Kidney (tissue), 14 donors: ENCODE results near the gene RARRES2. TPM values are rescaled to one million over a fixed set of nuclear protein-coding genes. Genes with fewer than 3 reads are reported as not detected.

Source experiments
- DNase-seq, 5 donors: peaks; one replicate each; pipeline ENCODE4 v3.0.0-alpha.2; 2013 to 2020
- FAIRE-seq: peaks from 2 replicates; lab custom pipeline; 2012; peaks lifted over from hg19 to GRCh38; lab: Jason Lieb, UNC
- H3K27ac ChIP-seq, 2 donors: one replicate each; pipeline ENCODE4 v1.7.0; 2013; ENCODE audit warnings: low read depth in 2 of 2, low read length in 2 of 2, inconsistent platforms in 1 of 2
- H3K27me3 ChIP-seq: one replicate; pipeline ENCODE4 v1.7.1; 2013; ENCODE audit warnings: low read length, inconsistent platforms; ENCODE audit not compliant: control insufficient read depth, insufficient read depth
- H3K36me3 ChIP-seq, 3 donors: one replicate each; pipeline versions ENCODE4 v1.7.0 to v1.7.1; 2013; ENCODE audit warnings: low read length in 3 of 3, control low read depth in 1 of 3, inconsistent platforms in 1 of 3; ENCODE audit not compliant: insufficient read depth in 3 of 3, control insufficient read depth in 2 of 3
- H3K4me1 ChIP-seq, 3 donors: one replicate each; pipeline versions ENCODE4 v1.7.0 to v1.7.1; 2013; ENCODE audit warnings: low read length in 3 of 3, inconsistent platforms in 1 of 3, low read depth in 1 of 3; ENCODE audit not compliant: control insufficient read depth in 2 of 3, insufficient read depth in 2 of 3
- H3K4me3 ChIP-seq, 3 donors: one replicate each; pipeline versions ENCODE4 v1.7.0 to v1.8.1; 2013; ENCODE audit warnings: low read length in 3 of 3, control low read depth in 1 of 3, inconsistent platforms in 1 of 3
- H3K9ac ChIP-seq, 3 donors: one replicate each; pipeline versions ENCODE4 v1.7.0 to v1.7.1; 2013; ENCODE audit warnings: low read length in 3 of 3, control low read depth in 1 of 3, inconsistent platforms in 1 of 3
- H3K9me3 ChIP-seq, 3 donors: one replicate each; pipeline versions ENCODE4 v1.7.0 to v1.7.1; 2013; ENCODE audit warnings: low read length in 3 of 3, control low read depth in 1 of 3, inconsistent platforms in 1 of 3; ENCODE audit not compliant: control insufficient read depth in 2 of 3, insufficient read depth in 1 of 3
- CTCF ChIP-seq: IDR thresholded peaks from 3 replicates; pipeline ENCODE4 v1.5.1; 2012; ENCODE audit warnings: mild to moderate bottlenecking, moderate library complexity, borderline replicate concordance; ENCODE audit not compliant: insufficient read depth; ENCODE audit errors: extremely low read depth
- intact Hi-C: fragments of 100-400 bp; cut with DNase I; formaldehyde crosslinking; loops from one replicate; pipeline ENCODE4 v1.11.1; 2022
- polyA plus RNA-seq: library from polyadenylated mRNA; stranded (reverse); fragments of 350-450 nt; fragmentation: Illumina TruSeq; extraction: RNeasy Lipid Tissue Mini Kit (QIAGEN cat#74804); gene quantifications from one replicate; pipeline ENCODE4 v1.2.3, GENCODE V29; 2014; ENCODE audit warnings: low read depth, low replicate concordance; ENCODE audit not compliant: insufficient read depth
- total RNA-seq: library from RNA; stranded (reverse); fragmentation: NEBNext Ultra II Directional; extraction: Animal tissue kit (Norgen Biotek cat#: 25700); gene quantifications from one replicate; pipeline ENCODE4 v1.2.1, GENCODE V29; 2021
- donor health status: control.
- donor health status: control.
- donor health status: control.
- donor health status: control.
- donor health status: control.
- donor health status: DM: yes; HTN: yes; CAD: no.
- donor health status: Normal renal cell carcinoma (clear cell type).

RARRES2 gene
- total and polyA plus RNA-seq, 2 donors from 2014 or later = 104 to 475 TPM

GRCh38 chr7:150332852-150333635 lies 8.4 kb downstream of the RARRES2 start:
- no peaks in the 10 kb centered on the region for H3K27me3 ChIP-seq
- TF ChIP-seq CTCF = no peak
- H3K27ac ChIP-seq = no peak overlapping the region
- no peaks in the 10 kb centered on the region for H3K9me3 ChIP-seq
- H3K4me1 ChIP-seq = peaks cover 0 to 7% (median 0%) of the 10 kb centered on the region in 3 donors
- H3K36me3 ChIP-seq = peaks cover 0 to 3% (median 0%) of the 10 kb centered on the region in 3 donors
- intact Hi-C loops = no loop called here
- no peak overlapping the region for H3K9ac ChIP-seq
- H3K4me3 ChIP-seq = no peak overlapping the region
- DNase-seq = peak in 1 of 5 donors; percentile 51
- FAIRE-seq = no peak

GRCh38 chr7:150330211-150330885 lies 11.1 kb downstream of the RARRES2 start:
- H3K36me3 ChIP-seq = peaks cover 0 to 15% (median 0%) of the 10 kb centered on the region in 3 donors
- no peaks in the 10 kb centered on the region for H3K9me3 ChIP-seq
- no peak overlapping the region for H3K27ac ChIP-seq
- no peaks in the 10 kb centered on the region for H3K27me3 ChIP-seq
- no peak overlapping the region for H3K4me3 ChIP-seq
- intact Hi-C loops = no loop called here
- H3K9ac ChIP-seq = no peak overlapping the region
- H3K4me1 ChIP-seq = no peaks in the 10 kb centered on the region
- no peak for TF ChIP-seq CTCF
- FAIRE-seq (no peak), DNase-seq (peak in 1 of 5 donors; percentile 53)

GRCh38 chr7:150329331-150330120 lies 11.9 kb downstream of the RARRES2 start:
- Histone ChIP-seq H3K27ac (no peak overlapping the region), H3K9me3 (no peaks in the 10 kb centered on the region), H3K27me3 (no peaks in the 10 kb centered on the region), H3K36me3 (peaks cover 0 to 15% (median 0%) of the 10 kb centered on the region in 3 donors), H3K4me3 (no peak overlapping the region), H3K4me1 (peaks cover 0 to 5% (median 3%) of the 10 kb centered on the region in 3 donors), H3K9ac (no peak overlapping the region)
- no peak for TF ChIP-seq CTCF
- intact Hi-C loops = no loop called here
- FAIRE-seq = no peak
- DNase-seq = peak in 1 of 5 donors; percentile 58
